Measurements from ENCODE around the gene MYMX.
"Not testable (repeated sequence)": the region's sequence is repeated elsewhere in the genome, so short reads cannot be mapped to it uniquely, and the experiment has no call there.

MYMX gene

GRCh38 chr6:44188819-44189218 is 27.9 kb upstream of the MYMX start:
- no peak for DNase-seq

GRCh38 chr6:44189257-44189656 is 27.5 kb upstream of the MYMX start:
- DNase-seq = no peak

GRCh38 chr6:44190715-44191114 is 26.0 kb upstream of the MYMX start:
- no peak for DNase-seq

GRCh38 chr6:44192428-44193041 is 24.2 kb upstream of the MYMX start:
- no peak for DNase-seq

GRCh38 chr6:44193307-44193910 is 23.3 kb upstream of the MYMX start:
- no peak for DNase-seq

- no peak for DNase-seq
Measured at GRCh38 chr6:44194326-44194725, 22.4 kb upstream of the MYMX start.

GRCh38 chr6:44196351-44196750 is 20.4 kb upstream of the MYMX start:
- not testable (repeated sequence) for DNase-seq

GRCh38 chr6:44198684-44199083 is 18.0 kb upstream of the MYMX start:
- DNase-seq = no peak

- DNase-seq = no peak
Measured at GRCh38 chr6:44199883-44200282, 16.8 kb upstream of the MYMX start.

GRCh38 chr6:44201200-44201599 is 15.5 kb upstream of the MYMX start:
- DNase-seq = no peak

GRCh38 chr6:44201638-44202303 is 15.0 kb upstream of the MYMX start:
- DNase-seq = no peak

- DNase-seq = no peak
Measured at GRCh38 chr6:44202332-44202971, 14.3 kb upstream of the MYMX start.

- no peak for DNase-seq
Measured at GRCh38 chr6:44202972-44203750, 13.6 kb upstream of the MYMX start.

GRCh38 chr6:44203955-44204354 is 12.8 kb upstream of the MYMX start:
- no peak for DNase-seq

GRCh38 chr6:44207966-44208365 is 8.8 kb upstream of the MYMX start:
- no peak for DNase-seq

- DNase-seq = no peak
Measured at GRCh38 chr6:44211284-44211683, 5.4 kb upstream of the MYMX start.

- DNase-seq = no peak
Measured at GRCh38 chr6:44214307-44214706, 2.4 kb upstream of the MYMX start.

- no peak for DNase-seq
Measured at GRCh38 chr6:44217332-44218143, 812 bp downstream of the MYMX start.

GRCh38 chr6:44219053-44219814 is 2.5 kb downstream of the MYMX start:
- peak; percentile 33 for DNase-seq

- DNase-seq = no peak
Measured at GRCh38 chr6:44219815-44220784, 3.4 kb downstream of the MYMX start.
